Osteocyte (in vitro differentiated cells): ENCODE data around the gene PTPRJ. TPM values are rescaled to one million over a fixed set of nuclear protein-coding genes. Genes with fewer than 3 reads are reported as not detected.
A peak's percentile ranks its signal among the peaks of the same experiment; 100 is the strongest.

Source experiments
- DNase-seq: peaks from one replicate; pipeline ENCODE4 v3.0.0; 2021; ENCODE audit warnings: mixed read lengths; ENCODE audit not compliant: unreplicated experiment; ENCODE audit errors: extremely low spot score
- H3K27ac Mint-ChIP-seq: one replicate; pipeline ENCODE4 v1.8.0; 2021; ENCODE audit warnings: mild to moderate bottlenecking, mixed read lengths; ENCODE audit not compliant: unreplicated experiment
- H3K27me3 Mint-ChIP-seq: one replicate; pipeline ENCODE4 v1.8.0; 2021; ENCODE audit warnings: mixed read lengths; ENCODE audit not compliant: unreplicated experiment
- H3K36me3 Mint-ChIP-seq: one replicate; pipeline ENCODE4 v1.8.0; 2021; ENCODE audit warnings: mixed read lengths; ENCODE audit not compliant: unreplicated experiment
- H3K4me1 Mint-ChIP-seq: one replicate; pipeline ENCODE4 v1.8.0; 2021; ENCODE audit warnings: mixed read lengths; ENCODE audit not compliant: unreplicated experiment
- H3K4me3 Mint-ChIP-seq: one replicate; pipeline ENCODE4 v1.8.0; 2021; ENCODE audit warnings: mild to moderate bottlenecking, moderate library complexity, mixed read lengths; ENCODE audit not compliant: unreplicated experiment
- H3K9me3 Mint-ChIP-seq: one replicate; pipeline ENCODE4 v1.8.0; 2021; ENCODE audit warnings: mixed read lengths; ENCODE audit not compliant: unreplicated experiment
- CTCF ChIP-seq: fragments of 200-600 bp; sonication (generic); IDR thresholded peaks from 2 replicates; pipeline ENCODE4 v1.5.0; 2021; ENCODE audit warnings: antibody characterized with exemption, mild to moderate bottlenecking, moderate library complexity
- total RNA-seq: library from RNA; stranded (reverse); gene quantifications from 2 replicates; pipeline ENCODE4 v1.2.1, GENCODE V29; 2021

The PTPRJ gene
- total RNA-seq, 1 donor from 2014 or later, result 16.6 TPM

GRCh38 chr11:48056325-48057183 is 76.2 kb downstream of the PTPRJ start:
- Mint-ChIP-seq H3K27me3 (no peaks in the 10 kb centered on the region), H3K9me3 (no peaks in the 10 kb centered on the region), H3K27ac (no peak overlapping the region), H3K4me1 (peaks cover 29% of the 10 kb centered on the region), H3K4me3 (no peak overlapping the region), H3K36me3 (no peaks in the 10 kb centered on the region)
- no peak for DNase-seq
- no peak for TF ChIP-seq CTCF

GRCh38 chr11:48058064-48058463 is 77.7 kb downstream of the PTPRJ start:
- DNase-seq, result no peak
- Mint-ChIP-seq H3K36me3 (no peaks in the 10 kb centered on the region), H3K4me3 (no peak overlapping the region), H3K9me3 (no peaks in the 10 kb centered on the region), H3K27ac (no peak overlapping the region), H3K27me3 (no peaks in the 10 kb centered on the region), H3K4me1 (peaks cover 23% of the 10 kb centered on the region)
- no peak for TF ChIP-seq CTCF

GRCh38 chr11:48058788-48059187 is 78.4 kb downstream of the PTPRJ start:
- no peak overlapping the region for H3K27ac Mint-ChIP-seq
- no peak for TF ChIP-seq CTCF

DNA sequence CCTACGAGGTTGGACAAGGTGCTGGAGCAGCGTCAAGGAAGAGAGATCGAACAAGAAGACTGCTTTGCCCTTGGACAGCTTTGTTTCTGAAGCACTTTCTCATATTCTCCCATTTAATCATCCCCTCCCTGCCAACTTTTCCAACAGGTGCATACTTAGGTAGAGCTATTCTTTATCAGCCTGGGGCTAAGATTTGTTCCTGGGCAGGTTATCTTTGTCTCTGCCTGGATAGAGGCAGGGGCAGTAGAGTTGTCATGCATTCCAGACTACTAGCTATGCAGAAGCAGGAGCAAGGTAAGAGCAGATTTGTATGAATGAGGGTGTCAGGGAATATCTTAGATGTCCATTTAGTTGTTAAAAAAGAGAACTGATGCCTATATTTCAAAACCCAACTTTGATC is 82.3 kb downstream of the PTPRJ start:
- Mint-ChIP-seq H3K4me1 (peaks cover 38% of the 10 kb centered on the region), H3K27me3 (no peaks in the 10 kb centered on the region), H3K36me3 (no peaks in the 10 kb centered on the region), H3K4me3 (no peak overlapping the region), H3K27ac (peak overlapping the region; percentile 14), H3K9me3 (no peaks in the 10 kb centered on the region)
- no peak for DNase-seq
- no peak for TF ChIP-seq CTCF

More at GRCh38 chr11:48058788-48059187, 78.4 kb downstream of the PTPRJ start:
- H3K4me1 Mint-ChIP-seq, result peaks cover 28% of the 10 kb centered on the region
- no peak overlapping the region for H3K4me3 Mint-ChIP-seq
- DNase-seq, result no peak
- H3K36me3 Mint-ChIP-seq, result no peaks in the 10 kb centered on the region
- H3K27me3 Mint-ChIP-seq, result no peaks in the 10 kb centered on the region
- no peaks in the 10 kb centered on the region for H3K9me3 Mint-ChIP-seq

GRCh38 chr11:48063424-48063978 is 83.1 kb downstream of the PTPRJ start:
- DNase-seq, result no peak
- Mint-ChIP-seq H3K27ac (peak overlapping the region; percentile 87), H3K27me3 (no peaks in the 10 kb centered on the region), H3K9me3 (no peaks in the 10 kb centered on the region), H3K36me3 (no peaks in the 10 kb centered on the region), H3K4me3 (peak overlapping the region; percentile 43), H3K4me1 (peaks cover 41% of the 10 kb centered on the region)
- no peak for TF ChIP-seq CTCF
